GM06990 (cell line): ENCODE results near the gene SLC25A44.

Experiments
- DNase-seq: peaks from one replicate; pipeline ENCODE4 v3.0.0-alpha.2; 2011; ENCODE audit not compliant: insufficient read length; ENCODE audit errors: extremely low read depth
- H3K27me3 ChIP-seq: replicated peaks from 2 replicates; pipeline ENCODE4 v1.6.0; 2011; ENCODE audit warnings: low read length; ENCODE audit not compliant: control insufficient read depth, insufficient read depth
- H3K36me3 ChIP-seq: 2 replicates; pipeline ENCODE4 v1.5.1; 2011; ENCODE audit warnings: low read length; ENCODE audit not compliant: control insufficient read depth, insufficient read depth
- H3K4me3 ChIP-seq: replicated peaks from 2 replicates; pipeline ENCODE4 v1.5.1; 2011; ENCODE audit warnings: low read depth, mild to moderate bottlenecking, control low read depth, low read length
- CTCF ChIP-seq: IDR thresholded peaks from 2 replicates; pipeline ENCODE4 v1.5.1; 2011; ENCODE audit warnings: low read length, control low read depth, mild to moderate bottlenecking, inconsistent platforms; ENCODE audit not compliant: insufficient read depth, poor library complexity, severe bottlenecking

The SLC25A44 gene

GRCh38 chr1:156160000-156160742 is 33.7 kb upstream of the SLC25A44 start:
- no peak for TF ChIP-seq CTCF
- no peak for DNase-seq
- H3K27me3 ChIP-seq = no peaks in the 10 kb centered on the region
- no peak overlapping the region for H3K4me3 ChIP-seq
- peaks cover 27% of the 10 kb centered on the region for H3K36me3 ChIP-seq

- no peak for TF ChIP-seq CTCF
- no peaks in the 10 kb centered on the region for H3K27me3 ChIP-seq
- H3K36me3 ChIP-seq = peaks cover 27% of the 10 kb centered on the region
- no peak for DNase-seq
- H3K4me3 ChIP-seq = no peak overlapping the region
Measured at GRCh38 chr1:156160743-156161171, 33.1 kb upstream of the SLC25A44 start.

- H3K36me3 ChIP-seq = peaks cover 27% of the 10 kb centered on the region
- no peak for TF ChIP-seq CTCF
- H3K4me3 ChIP-seq = no peak overlapping the region
- no peaks in the 10 kb centered on the region for H3K27me3 ChIP-seq
- DNase-seq = no peak
Measured at GRCh38 chr1:156162430-156163037, 31.4 kb upstream of the SLC25A44 start.

- H3K4me3 ChIP-seq = no peak overlapping the region
- no peaks in the 10 kb centered on the region for H3K27me3 ChIP-seq
- no peak for DNase-seq
- peaks cover 23% of the 10 kb centered on the region for H3K36me3 ChIP-seq
- no peak for TF ChIP-seq CTCF
Measured at GRCh38 chr1:156163712-156164111, 30.2 kb upstream of the SLC25A44 start.

- no peak for DNase-seq
- H3K36me3 ChIP-seq = peaks cover 24% of the 10 kb centered on the region
- TF ChIP-seq CTCF = no peak
- no peaks in the 10 kb centered on the region for H3K27me3 ChIP-seq
- H3K4me3 ChIP-seq = no peak overlapping the region
Measured at GRCh38 chr1:156164125-156164831, 29.6 kb upstream of the SLC25A44 start.
